A549 (cell line): ENCODE data around the gene AAGAB. TPM values are rescaled to one million over a fixed set of nuclear protein-coding genes. Genes with fewer than 3 reads are reported as not detected.

Source experiments
- ATAC-seq, 2 experiments: fragments of 200-7000 bp in 1 of 2; fragments of >200 bp in 1 of 2; cut with Nextera tagmentation in 1 of 2; cut with Tn5 transposase in 1 of 2; 3 replicates each; pipeline versions ENCODE4 v1.8.0 to v1.9.1; 2018 to 2020; ENCODE audit warnings: mild to moderate bottlenecking in 1 of 2, moderate library complexity in 1 of 2
- CTCF ChIA-PET: fragments of 300-600 bp; sonication (Branson Sonifier 250); formaldehyde crosslinking; extraction: SDS; loops from one replicate; lab custom pipeline; 2021; ENCODE audit warnings: antibody characterized with exemption, inconsistent platforms; lab: Yijun Ruan, JAX
- POLR2A ChIA-PET: fragments of 350-600 bp; formaldehyde crosslinking; extraction: SDS; loops from one replicate; lab custom pipeline; 2021; ENCODE audit warnings: antibody characterized with exemption, inconsistent platforms; lab: Yijun Ruan, JAX
- DNase-seq, 2 experiments: peaks; one replicate each; pipeline versions ENCODE4 v3.0.0 to v3.0.0-alpha.2; 2011 to 2016; ENCODE audit warnings: low read depth in 1 of 2, low spot score in 1 of 2
- FAIRE-seq: peaks from 2 replicates; lab custom pipeline; 2011; peaks lifted over from hg19 to GRCh38; lab: Jason Lieb, UNC
- H3K27ac ChIP-seq, 2 experiments: fragments of >200 bp; sonication (Bioruptor Twin); formaldehyde crosslinking; 3 replicates each; pipeline ENCODE4 v1.5.1; 2016 to 2017
- H3K4me1 ChIP-seq: fragments of >200 bp; sonication (Bioruptor Twin); formaldehyde crosslinking; 3 replicates; pipeline ENCODE4 v1.6.1; 2016
- H3K4me2 ChIP-seq: fragments of >200 bp; sonication (Bioruptor Twin); formaldehyde crosslinking; 3 replicates; pipeline ENCODE4 v1.6.1; 2016
- H3K4me3 ChIP-seq: fragments of >200 bp; sonication (Bioruptor Twin); formaldehyde crosslinking; 3 replicates; pipeline ENCODE4 v1.5.1; 2016
- H3K9me3 ChIP-seq: fragments of >200 bp; sonication (Bioruptor Twin); formaldehyde crosslinking; 3 replicates; pipeline ENCODE4 v1.6.1; 2016
- BCL3 ChIP-seq: fragments of >200 bp; sonication (Bioruptor Twin); formaldehyde crosslinking; IDR thresholded peaks from 3 replicates; pipeline ENCODE4 v1.6.1; 2016
- CBX8 ChIP-seq: fragments of 200-600 bp; sonication (generic); IDR thresholded peaks from 2 replicates; pipeline ENCODE4 v1.6.1; 2016
- E2F6 ChIP-seq: IDR thresholded peaks from 2 replicates; pipeline ENCODE4 v1.6.1; 2012; ENCODE audit warnings: low read depth, borderline replicate concordance
- EP300 ChIP-seq, 2 experiments: fragments of >200 bp; sonication (Bioruptor Twin); formaldehyde crosslinking; IDR thresholded peaks; 2 replicates in 1 of 2; 3 replicates in 1 of 2; pipeline ENCODE4 v1.6.1; 2016 to 2017
- FOXS1 ChIP-seq: fragments of 250-450 bp; sonication (Bioruptor Pico); IDR thresholded peaks from 2 replicates; pipeline ENCODE4 v1.5.0; 2020; ENCODE audit warnings: mild to moderate bottlenecking, moderate library complexity
- GATA3 ChIP-seq: IDR thresholded peaks from 2 replicates; pipeline ENCODE4 v1.6.1; 2012; ENCODE audit warnings: borderline replicate concordance
- HOXB13 ChIP-seq: fragments of 250-450 bp; sonication (Bioruptor Pico); IDR thresholded peaks from 2 replicates; pipeline ENCODE4 v1.5.0; 2020; ENCODE audit warnings: low read depth, mild to moderate bottlenecking, moderate library complexity
- JUN ChIP-seq, 2 experiments: fragments of >200 bp; sonication (Bioruptor Twin); formaldehyde crosslinking; IDR thresholded peaks; 2 replicates in 1 of 2; 3 replicates in 1 of 2; pipeline ENCODE4 v1.6.1; 2016 to 2017
- KDM5A ChIP-seq: fragments of 200-600 bp; sonication (generic); IDR thresholded peaks from 2 replicates; pipeline ENCODE4 v1.6.1; 2016; ENCODE audit warnings: antibody characterized with exemption, mild to moderate bottlenecking
- MYC ChIP-seq: IDR thresholded peaks from 2 replicates; pipeline ENCODE4 v1.6.1; 2012; ENCODE audit warnings: mild to moderate bottlenecking, inconsistent platforms, low read length, improper control_type of control experiment, borderline replicate concordance
- REST ChIP-seq: fragments of 200-600 bp; sonication (generic); IDR thresholded peaks from 2 replicates; pipeline ENCODE4 v1.6.1; 2016; ENCODE audit warnings: antibody characterized with exemption, mild to moderate bottlenecking, moderate library complexity
- RFX5 ChIP-seq: fragments of 450-650 bp; IDR thresholded peaks from 2 replicates; pipeline ENCODE4 v1.7.1; 2014; ENCODE audit warnings: antibody characterized with exemption, mild to moderate bottlenecking, moderate library complexity
- SREBF2 ChIP-seq: fragments of 450-650 bp; IDR thresholded peaks from 2 replicates; pipeline ENCODE4 v1.6.1; 2014; ENCODE audit warnings: mild to moderate bottlenecking, moderate library complexity
- ZC3H11A ChIP-seq: fragments of 450-650 bp; IDR thresholded peaks from 2 replicates; pipeline ENCODE4 v1.6.1; 2014; ENCODE audit warnings: antibody characterized with exemption, mild to moderate bottlenecking
- ZNF302 ChIP-seq: fragments of 250-450 bp; sonication (Bioruptor Pico); IDR thresholded peaks from 2 replicates; pipeline ENCODE4 v1.9.0; 2021; ENCODE audit warnings: inconsistent platforms, mild to moderate bottlenecking, moderate library complexity
- WGBS: methylation state at CpG from one replicate; pipeline ENCODE4 v1.1.6; 2017; ENCODE audit errors: missing lambda C conversion rate; 5-methylcytosine and 5-hydroxymethylcytosine counted together
- polyA plus RNA-seq, 4 experiments: library from polyadenylated mRNA; depleted of rRNA in 3 of 4; stranded (reverse); fragments of >200 nt; fragmentation: RNase III in 1 of 4; extraction: RNeasy Plus Mini Kit Qiagen cat#74134 plus additional on column Dnase treatment in 1 of 4; gene quantifications; 2 replicates in 3 of 4; 3 replicates in 1 of 4; pipeline ENCODE4 v1.2.3, GENCODE V29; 2011 to 2017

Gene AAGAB
- polyA plus RNA-seq, 2 of the 4 experiments (the other 2 are of a cell fraction): 68.9 to 107 TPM

DNA sequence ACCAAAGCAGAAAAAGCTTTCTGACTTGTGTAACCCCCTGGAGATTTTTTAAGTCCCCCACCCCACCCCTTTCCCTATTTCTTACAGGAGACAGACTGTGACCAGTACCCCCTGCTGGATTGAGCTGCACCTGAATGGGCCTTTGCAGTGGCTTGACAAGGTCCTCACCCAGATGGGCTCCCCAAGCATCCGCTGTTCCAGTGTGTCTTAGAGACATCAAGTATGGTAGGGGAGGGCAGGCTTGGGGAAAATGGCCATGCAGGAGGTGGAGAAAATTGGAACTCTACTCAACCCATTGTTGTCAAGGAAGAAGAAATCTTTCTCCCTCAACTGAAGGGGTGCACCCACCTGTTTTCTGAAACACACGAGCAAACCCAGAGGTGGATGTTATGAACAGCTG is 64.1 kb downstream of the AAGAB start:
- H3K27ac ChIP-seq: peak overlapping the region in 1 of 2 experiments; percentile 55; a peak in 3 of 6 replicates
- H3K4me1 ChIP-seq: peaks cover 58% of the 10 kb centered on the region
- H3K9me3 ChIP-seq: no peaks in the 10 kb centered on the region
- DNase-seq (peak in 1 of 2 experiments; percentile 11), ATAC-seq (no peak), FAIRE-seq (no peak)
- H3K4me3 ChIP-seq: no peak overlapping the region
- TF ChIP-seq SREBF2: no peak
- ChIA-PET POLR2A (no interaction called here), CTCF (interaction anchor here (0.7 to 4.6 kb wide), 6 partner anchors 9 to 646 kb away, joined by 3 to 20 read pairs (median 4); no protein-coding TSS in a partner anchor)
- H3K4me2 ChIP-seq: no peak overlapping the region
- WGBS: 91% methylated on average over 2 of the region's 2 CpGs

DNA sequence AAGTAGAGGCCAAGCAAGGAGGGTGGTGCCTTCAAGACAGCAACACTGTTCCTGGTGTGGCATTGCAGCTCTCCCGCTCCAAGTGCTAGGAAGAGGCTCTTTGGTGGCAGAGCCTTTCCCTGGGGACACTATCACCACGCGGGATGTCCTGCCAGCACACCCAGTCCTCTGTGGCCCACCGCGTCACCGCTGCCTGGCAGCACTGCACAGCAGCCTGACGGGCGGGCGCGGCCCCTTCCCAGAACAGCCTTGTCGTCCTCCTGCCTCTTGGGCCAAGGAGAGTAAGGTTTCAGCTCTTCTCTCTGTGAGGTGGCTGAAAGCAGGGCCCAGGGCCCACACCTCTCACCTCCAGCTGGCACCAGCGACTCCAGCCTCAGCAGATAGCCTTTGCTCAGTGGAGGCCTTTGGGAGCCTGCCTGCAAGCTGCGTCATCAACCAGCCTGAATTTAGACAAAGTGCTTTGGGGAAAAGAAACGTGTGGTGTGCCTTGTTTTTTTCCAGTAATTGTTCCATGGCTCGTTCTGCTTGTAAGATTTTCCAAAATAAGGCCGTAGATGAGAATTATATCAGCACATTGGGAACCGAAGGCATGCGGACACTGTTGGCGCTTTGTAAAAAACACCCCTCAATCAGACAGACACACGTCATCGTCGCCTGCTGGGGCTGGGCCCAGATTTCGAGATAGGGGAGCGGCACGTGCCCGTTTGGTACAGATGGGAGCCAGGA is 65.0 kb downstream of the AAGAB start:
- DNase-seq (no peak), ATAC-seq (no peak), FAIRE-seq (peak; percentile 13)
- WGBS: 94% methylated on average over 26 of the region's 26 CpGs
- Histone ChIP-seq H3K4me3 (no peak overlapping the region), H3K9me3 (no peaks in the 10 kb centered on the region), H3K4me1 (peaks cover 59% of the 10 kb centered on the region), H3K27ac (peak overlapping the region in 1 of 2 experiments; percentile 55; a peak in 4 of 6 replicates), H3K4me2 (no peak overlapping the region)
- TF ChIP-seq REST: no peak
- TF ChIP-seq HOXB13 (CRISPR knock-in tag): no peak
- no peak for TF ChIP-seq RFX5
- no peak for TF ChIP-seq ZNF302
- TF ChIP-seq E2F6: no peak
- no peak for TF ChIP-seq CBX8
- TF ChIP-seq MYC: no peak
- no peak for TF ChIP-seq GATA3
- no peak for TF ChIP-seq KDM5A
- TF ChIP-seq ZC3H11A: no peak
- no peak for TF ChIP-seq BCL3
- no peak for TF ChIP-seq FOXS1
- CTCF ChIA-PET: interaction anchor here (0.9 to 2.0 kb wide), 3 partner anchors 9 to 50 kb away, joined by 3 to 7 read pairs (median 5); no protein-coding TSS in a partner anchor
- POLR2A ChIA-PET: no interaction called here

GRCh38 chr15:67188551-67189218 is 65.8 kb downstream of the AAGAB start:
- WGBS: 94% methylated on average over 8 of the region's 8 CpGs
- H3K4me2 ChIP-seq: no peak overlapping the region
- FAIRE-seq (no peak), DNase-seq (peak in 1 of 2 experiments; percentile 21), ATAC-seq (no peak)
- peak overlapping the region in 1 of 2 experiments; percentile 37; a peak in 3 of 6 replicates for H3K27ac ChIP-seq
- ChIA-PET POLR2A (interaction anchor here (0.7 to 1.3 kb wide), 2 partner anchors 55 to 82 kb away, joined by 3 to 9 read pairs; no protein-coding TSS in a partner anchor), CTCF (interaction anchor here (0.6 to 2.0 kb wide), 3 partner anchors 14 to 336 kb away, joined by 3 to 7 read pairs (median 4); no protein-coding TSS in a partner anchor)
- peaks cover 62% of the 10 kb centered on the region for H3K4me1 ChIP-seq
- TF ChIP-seq EP300 (IDR thresholded peaks at IDR 0.05): no peak
- TF ChIP-seq JUN (IDR thresholded peaks at IDR 0.05): peak in 1 of 2 experiments; percentile 18; a peak in 1 of 5 replicates
- no peaks in the 10 kb centered on the region for H3K9me3 ChIP-seq
- no peak overlapping the region for H3K4me3 ChIP-seq
